HG03103 (cell line): Measurements from ENCODE around the gene PCDHB14.
"Not testable (repeated sequence)": the region's sequence is repeated elsewhere in the genome, so short reads cannot be mapped to it uniquely, and the experiment has no call there.

Source experiments
- ATAC-seq: cut with Tn5 transposase; IDR thresholded peaks from one replicate; pipeline ENCODE4 v1.9.1; 2021; ENCODE audit warnings: low read depth; ENCODE audit not compliant: unreplicated experiment

PCDHB14 gene

DNA sequence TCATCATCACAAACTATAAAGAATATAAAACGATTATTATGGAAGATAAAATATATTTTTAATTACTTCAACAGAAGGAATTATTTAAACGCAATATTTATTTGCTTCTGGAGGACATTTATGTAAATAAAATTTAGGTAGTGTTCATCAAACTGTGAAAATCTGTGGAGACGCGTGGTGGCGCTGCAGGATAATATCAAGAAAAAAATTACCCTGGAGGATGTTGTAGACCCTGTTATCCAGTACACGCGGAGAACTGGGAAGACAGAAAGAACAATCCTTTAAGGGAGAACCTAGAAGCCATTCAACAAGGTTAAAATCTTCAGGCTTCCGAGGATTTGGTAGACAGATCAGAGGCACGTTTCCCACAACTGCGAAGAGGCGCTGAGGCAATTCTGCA lies 14.7 kb upstream of the PCDHB14 start, which contains the start of gene PCDHB12:
PCDHB12 (plus strand) TSS at position 242 of the 400 bp plus-strand sequence. CDS start 189 bp downstream, outside the sequence.
- ATAC-seq: no peak

DNA sequence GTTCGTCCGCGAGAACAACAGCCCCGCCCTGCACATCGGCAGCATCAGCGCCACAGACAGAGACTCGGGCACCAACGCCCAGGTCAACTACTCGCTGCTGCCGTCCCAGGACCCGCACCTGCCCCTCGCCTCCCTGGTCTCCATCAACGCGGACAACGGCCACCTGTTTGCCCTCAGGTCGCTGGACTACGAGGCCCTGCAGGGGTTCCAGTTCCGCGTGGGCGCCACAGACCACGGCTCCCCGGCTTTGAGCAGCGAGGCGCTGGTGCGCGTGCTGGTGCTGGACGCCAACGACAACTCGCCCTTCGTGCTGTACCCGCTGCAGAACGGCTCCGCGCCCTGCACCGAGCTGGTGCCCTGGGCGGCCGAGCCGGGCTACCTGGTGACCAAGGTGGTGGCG lies 12.9 kb upstream of the PCDHB14 start:
- ATAC-seq: not testable (repeated sequence)

DNA sequence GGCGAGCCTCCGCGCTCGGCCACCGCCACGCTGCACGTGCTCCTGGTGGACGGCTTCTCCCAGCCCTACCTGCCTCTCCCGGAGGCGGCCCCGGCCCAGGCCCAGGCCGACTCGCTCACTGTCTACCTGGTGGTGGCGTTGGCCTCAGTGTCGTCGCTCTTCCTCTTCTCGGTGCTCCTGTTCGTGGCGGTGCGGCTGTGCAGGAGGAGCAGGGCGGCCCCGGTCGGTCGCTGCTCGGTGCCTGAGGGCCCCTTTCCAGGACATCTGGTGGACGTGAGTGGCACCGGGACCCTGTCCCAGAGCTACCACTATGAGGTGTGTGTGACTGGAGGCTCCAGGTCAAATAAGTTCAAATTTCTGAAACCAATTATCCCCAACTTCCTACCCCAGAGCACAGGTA lies 12.3 kb upstream of the PCDHB14 start:
- not testable (repeated sequence) for ATAC-seq

DNA sequence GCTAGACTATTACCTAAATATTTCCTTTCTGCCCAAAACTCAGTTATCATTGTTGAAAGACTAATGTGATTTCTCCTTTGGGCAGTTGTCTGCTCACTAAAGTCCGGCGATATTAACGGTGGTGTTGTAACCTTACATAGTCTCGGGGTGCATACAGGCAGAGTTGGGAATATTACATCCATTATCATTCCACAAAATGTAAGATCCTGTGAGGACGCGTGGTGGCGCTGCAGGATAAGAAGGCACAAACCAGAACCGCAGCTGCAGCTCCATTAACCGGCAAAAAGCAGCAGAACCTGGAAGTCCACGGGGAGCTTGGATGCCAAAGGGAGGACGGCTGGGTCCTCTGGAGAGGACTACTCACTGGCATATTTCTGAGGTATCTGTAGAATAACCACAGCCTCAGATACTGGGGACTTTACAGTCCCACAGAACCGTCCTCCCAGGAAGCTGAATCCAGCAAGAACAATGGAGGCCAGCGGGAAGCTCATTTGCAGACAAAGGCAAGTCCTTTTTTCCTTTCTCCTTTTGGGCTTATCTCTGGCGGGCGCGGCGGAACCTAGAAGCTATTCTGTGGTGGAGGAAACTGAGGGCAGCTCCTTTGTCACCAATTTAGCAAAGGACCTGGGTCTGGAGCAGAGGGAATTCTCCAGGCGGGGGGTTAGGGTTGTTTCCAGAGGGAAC lies 9.3 kb upstream of the PCDHB14 start, which contains the start of gene PCDHB13:
PCDHB13 (plus strand) TSS at position 264 of the 684 bp plus-strand sequence; CDS start at position 469, 205 bp downstream.
- not testable (repeated sequence) for ATAC-seq

DNA sequence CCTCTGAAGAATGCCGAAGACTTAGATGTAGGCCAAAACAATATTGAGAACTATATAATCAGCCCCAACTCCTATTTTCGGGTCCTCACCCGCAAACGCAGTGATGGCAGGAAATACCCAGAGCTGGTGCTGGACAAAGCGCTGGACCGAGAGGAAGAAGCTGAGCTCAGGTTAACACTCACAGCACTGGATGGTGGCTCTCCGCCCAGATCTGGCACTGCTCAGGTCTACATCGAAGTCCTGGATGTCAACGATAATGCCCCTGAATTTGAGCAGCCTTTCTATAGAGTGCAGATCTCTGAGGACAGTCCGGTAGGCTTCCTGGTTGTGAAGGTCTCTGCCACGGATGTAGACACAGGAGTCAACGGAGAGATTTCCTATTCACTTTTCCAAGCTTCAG lies 8.6 kb upstream of the PCDHB14 start:
- ATAC-seq: not testable (repeated sequence)

DNA sequence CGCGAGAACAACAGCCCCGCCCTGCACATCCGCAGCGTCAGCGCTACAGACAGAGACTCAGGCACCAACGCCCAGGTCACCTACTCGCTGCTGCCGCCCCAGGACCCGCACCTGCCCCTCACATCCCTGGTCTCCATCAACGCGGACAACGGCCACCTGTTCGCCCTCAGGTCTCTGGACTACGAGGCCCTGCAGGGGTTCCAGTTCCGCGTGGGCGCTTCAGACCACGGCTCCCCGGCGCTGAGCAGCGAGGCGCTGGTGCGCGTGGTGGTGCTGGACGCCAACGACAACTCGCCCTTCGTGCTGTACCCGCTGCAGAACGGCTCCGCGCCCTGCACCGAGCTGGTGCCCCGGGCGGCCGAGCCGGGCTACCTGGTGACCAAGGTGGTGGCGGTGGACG lies 7.6 kb upstream of the PCDHB14 start:
- ATAC-seq: not testable (repeated sequence)

DNA sequence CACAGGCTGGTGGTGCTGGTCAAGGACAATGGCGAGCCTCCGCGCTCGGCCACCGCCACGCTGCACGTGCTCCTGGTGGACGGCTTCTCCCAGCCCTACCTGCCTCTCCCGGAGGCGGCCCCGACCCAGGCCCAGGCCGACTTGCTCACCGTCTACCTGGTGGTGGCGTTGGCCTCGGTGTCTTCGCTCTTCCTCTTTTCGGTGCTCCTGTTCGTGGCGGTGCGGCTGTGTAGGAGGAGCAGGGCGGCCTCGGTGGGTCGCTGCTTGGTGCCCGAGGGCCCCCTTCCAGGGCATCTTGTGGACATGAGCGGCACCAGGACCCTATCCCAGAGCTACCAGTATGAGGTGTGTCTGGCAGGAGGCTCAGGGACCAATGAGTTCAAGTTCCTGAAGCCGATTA lies 7.1 kb upstream of the PCDHB14 start:
- not testable (repeated sequence) for ATAC-seq

DNA sequence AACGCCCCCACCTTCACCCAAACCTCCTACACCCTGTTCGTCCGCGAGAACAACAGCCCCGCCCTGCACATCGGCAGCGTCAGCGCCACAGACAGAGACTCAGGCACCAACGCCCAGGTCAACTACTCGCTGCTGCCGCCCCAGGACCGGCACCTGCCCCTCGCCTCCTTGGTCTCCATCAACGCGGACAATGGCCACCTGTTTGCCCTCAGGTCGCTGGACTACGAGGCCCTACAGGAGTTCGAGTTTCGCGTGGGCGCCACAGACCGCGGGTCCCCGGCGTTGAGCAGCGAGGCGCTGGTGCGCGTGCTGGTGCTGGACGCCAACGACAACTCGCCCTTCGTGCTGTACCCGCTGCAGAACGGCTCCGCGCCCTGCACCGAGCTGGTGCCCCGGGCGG lies 1.7 kb downstream of the PCDHB14 start:
- ATAC-seq: not testable (repeated sequence)

DNA sequence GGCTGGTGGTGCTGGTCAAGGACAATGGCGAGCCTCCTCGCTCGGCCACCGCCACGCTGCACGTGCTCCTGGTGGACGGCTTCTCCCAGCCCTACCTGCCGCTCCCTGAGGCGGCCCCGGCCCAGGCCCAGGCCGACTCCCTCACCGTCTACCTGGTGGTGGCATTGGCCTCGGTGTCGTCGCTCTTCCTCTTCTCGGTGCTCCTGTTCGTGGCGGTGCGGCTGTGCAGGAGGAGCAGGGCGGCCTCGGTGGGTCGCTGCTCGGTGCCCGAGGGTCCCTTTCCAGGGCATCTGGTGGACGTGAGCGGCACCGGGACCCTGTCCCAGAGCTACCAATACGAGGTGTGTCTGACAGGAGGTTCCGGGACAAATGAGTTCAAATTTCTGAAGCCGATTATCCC lies 2.3 kb downstream of the PCDHB14 start:
- ATAC-seq: not testable (repeated sequence)

DNA sequence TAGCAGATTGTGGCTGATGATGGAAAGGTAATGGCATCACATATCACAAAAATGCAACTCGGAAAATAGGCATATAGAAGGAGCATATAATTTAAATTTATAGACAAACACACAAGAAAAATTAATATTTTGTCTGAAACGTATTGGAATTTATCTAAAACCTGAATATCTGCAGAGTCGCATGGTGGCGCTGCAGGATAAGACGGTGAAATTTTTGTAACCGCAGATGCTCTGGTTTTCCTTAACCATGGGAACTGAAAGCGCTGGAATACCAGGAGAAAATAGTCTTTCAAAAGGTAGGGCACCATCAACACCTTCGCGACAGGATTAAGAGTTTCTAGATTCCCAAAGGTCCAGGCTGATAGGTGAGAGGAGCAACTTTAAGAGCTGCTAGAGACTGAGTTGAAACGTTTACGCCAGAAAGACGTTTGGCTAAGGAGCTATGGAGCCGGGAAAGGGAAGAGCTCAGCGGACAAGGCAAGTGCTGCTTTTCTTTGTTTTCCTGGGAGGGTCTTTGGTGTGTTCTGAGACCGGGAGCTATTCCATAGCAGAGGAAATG lies 11.0 kb downstream of the PCDHB14 start:
- ATAC-seq: no peak

DNA sequence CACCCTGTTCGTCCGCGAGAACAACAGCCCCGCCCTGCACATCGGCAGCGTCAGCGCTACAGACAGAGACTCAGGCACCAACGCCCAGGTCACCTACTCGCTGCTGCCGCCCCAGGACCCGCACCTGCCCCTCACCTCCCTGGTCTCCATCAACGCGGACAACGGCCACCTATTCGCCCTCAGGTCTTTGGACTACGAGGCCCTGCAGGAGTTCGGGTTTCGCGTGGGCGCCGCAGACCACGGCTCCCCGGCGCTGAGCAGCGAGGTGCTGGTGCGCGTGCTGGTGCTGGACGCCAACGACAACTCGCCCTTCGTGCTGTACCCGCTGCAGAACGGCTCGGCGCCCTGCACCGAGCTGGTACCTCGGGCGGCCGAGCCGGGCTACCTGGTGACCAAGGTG lies 12.8 kb downstream of the PCDHB14 start:
- ATAC-seq: not testable (repeated sequence)

DNA sequence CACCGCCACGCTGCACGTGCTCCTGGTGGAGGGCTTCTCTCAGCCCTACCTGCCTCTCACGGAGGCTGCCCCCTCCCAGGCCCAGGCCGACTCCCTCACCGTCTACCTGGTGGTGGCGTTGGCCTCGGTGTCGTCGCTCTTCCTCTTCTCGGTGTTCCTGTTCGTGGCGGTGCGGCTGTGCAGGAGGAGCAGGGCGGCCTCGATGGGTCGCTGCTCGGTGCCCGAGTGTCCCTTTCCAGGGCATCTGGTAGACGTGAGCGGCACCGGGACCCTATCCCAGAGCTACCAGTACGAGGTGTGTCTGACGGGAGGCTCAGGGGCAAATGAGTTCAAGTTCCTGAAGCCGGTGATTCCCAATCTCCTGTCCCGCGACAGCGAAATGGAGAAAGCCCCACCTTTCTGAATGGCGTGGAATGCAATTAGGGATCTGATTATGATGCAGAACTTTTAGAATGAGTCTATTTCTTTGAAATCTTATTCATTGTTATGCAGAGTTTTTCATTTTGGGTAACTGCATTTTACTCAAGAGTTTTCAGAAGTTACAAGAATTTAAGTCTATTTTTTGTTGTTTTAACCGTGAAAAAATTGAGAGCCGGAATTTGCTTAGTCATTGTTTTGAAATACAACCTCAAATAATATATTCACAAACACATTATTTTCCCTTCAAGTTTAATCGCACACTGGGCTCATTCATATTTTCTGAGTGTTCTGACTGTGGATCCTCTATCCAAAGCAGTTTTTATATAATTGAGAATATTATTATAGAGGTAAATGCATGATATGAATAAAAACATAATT lies 13.6 kb downstream of the PCDHB14 start:
- ATAC-seq: no peak

DNA sequence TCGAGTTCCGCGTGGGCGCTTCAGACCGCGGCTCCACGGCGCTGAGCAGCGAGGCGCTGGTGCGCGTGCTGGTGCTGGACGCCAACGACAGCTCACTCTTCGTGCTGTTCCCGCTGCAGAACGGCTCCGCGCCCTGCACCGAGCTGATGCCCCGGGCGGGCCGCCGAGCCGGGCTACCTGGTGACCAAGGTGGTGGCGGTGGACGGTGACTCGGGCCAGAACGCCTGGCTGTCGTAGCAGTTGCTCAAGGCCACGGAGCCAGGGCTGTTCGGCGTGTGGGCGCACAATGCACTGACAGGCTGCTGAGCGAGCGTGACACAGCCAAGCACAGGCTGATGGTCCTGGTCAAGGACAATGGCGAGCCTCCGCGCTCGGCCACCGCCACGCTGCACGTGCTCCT lies 18.4 kb downstream of the PCDHB14 start:
- no peak for ATAC-seq

DNA sequence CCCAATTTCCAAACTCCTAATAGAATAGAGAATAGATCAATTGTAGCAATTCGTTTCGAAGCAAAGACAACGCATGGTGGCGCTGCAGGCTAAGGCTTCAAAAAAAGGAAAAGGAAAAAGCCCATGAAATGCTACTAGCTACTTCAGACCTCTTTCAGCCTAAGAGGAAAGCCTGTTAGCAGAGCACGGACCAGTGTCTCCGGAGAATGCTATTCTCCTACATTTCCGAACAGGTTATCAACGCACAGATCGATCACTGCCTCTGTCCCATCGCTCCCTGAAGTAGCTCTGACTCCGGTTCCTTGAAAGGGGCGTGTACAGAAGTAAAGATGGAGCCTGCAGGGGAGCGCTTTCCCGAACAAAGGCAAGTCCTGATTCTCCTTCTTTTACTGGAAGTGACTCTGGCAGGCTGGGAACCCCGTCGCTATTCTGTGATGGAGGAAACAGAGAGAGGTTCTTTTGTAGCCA lies 22.1 kb downstream of the PCDHB14 start, which contains the start of gene PCDHB15:
PCDHB15 (plus strand) TSS at position 146 of the 468 bp plus-strand sequence; CDS start at position 330, 184 bp downstream.
- ATAC-seq: no peak

DNA sequence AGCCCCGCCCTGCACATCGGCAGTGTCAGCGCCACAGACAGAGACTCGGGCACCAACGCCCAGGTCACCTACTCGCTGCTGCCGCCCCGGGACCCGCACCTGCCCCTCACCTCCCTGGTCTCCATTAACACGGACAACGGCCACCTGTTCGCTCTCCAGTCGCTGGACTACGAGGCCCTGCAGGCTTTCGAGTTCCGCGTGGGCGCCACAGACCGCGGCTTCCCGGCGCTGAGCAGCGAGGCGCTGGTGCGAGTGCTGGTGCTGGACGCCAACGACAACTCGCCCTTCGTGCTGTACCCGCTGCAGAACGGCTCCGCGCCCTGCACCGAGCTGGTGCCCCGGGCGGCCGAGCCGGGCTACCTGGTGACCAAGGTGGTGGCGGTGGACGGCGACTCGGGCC lies 23.8 kb downstream of the PCDHB14 start:
- not testable (repeated sequence) for ATAC-seq

DNA sequence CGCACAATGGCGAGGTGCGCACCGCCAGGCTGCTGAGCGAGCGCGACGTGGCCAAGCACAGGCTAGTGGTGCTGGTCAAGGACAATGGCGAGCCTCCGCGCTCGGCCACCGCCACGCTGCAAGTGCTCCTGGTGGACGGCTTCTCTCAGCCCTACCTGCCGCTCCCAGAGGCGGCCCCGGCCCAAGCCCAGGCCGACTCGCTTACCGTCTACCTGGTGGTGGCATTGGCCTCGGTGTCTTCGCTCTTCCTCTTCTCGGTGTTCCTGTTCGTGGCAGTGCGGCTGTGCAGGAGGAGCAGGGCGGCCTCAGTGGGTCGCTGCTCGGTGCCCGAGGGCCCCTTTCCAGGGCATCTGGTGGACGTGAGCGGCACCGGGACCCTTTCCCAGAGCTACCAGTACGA lies 24.3 kb downstream of the PCDHB14 start:
- not testable (repeated sequence) for ATAC-seq

DNA sequence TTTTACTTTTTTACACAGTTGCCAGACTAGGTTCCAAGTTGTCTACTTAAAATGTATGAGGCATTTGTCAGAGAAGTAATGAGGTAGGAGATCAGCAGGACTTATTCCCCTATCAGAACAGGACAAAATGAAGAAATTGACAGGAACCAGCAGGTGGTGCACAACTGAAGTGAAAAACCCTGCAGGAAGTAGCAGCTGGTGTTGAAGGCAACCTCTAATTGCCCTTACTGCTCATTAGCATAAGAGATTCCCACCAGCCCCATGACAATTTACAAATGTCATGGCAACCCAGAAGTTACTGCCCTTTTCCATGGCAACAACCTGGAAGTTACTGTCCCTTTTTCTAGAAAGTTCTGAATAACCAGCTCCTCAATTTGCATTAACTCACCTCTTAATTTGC lies 27.4 kb downstream of the PCDHB14 start:
- ATAC-seq: no peak

DNA sequence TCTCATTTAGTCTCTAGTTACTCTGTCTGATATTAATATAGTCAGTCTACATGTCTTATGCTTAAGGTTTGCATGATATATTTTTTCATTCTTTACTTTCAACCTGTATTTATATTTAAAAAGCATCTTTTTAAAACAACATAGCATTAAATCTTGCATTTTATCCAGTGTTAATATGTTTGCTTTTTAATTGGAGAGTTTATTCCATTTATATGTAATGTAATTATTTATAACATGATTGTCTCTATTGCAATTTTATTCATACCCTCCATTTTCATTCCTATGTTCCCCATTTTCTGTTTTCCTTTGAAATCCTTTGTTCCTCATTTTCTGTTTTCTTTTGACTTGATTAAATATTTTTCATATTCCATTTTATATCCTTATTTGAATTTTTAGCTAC lies 35.3 kb downstream of the PCDHB14 start:
- no peak for ATAC-seq

DNA sequence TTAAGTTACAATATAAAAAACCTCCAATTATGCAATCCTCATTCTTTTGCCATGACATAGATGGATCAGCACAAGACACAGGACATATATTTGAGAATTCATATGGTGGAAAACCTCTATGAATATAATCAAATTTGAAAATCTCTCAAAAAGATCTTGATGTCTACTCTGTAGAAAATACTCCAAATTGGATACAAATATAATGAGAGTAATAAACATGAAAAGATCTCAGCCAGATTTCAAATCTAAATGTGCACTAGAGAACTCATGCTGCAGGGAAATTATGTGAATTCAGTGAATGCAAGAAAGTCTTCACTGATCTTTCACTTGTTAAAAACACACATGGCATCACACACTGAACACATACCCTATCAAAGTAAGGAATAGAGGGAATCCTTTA lies 35.8 kb downstream of the PCDHB14 start:
- no peak for ATAC-seq

DNA sequence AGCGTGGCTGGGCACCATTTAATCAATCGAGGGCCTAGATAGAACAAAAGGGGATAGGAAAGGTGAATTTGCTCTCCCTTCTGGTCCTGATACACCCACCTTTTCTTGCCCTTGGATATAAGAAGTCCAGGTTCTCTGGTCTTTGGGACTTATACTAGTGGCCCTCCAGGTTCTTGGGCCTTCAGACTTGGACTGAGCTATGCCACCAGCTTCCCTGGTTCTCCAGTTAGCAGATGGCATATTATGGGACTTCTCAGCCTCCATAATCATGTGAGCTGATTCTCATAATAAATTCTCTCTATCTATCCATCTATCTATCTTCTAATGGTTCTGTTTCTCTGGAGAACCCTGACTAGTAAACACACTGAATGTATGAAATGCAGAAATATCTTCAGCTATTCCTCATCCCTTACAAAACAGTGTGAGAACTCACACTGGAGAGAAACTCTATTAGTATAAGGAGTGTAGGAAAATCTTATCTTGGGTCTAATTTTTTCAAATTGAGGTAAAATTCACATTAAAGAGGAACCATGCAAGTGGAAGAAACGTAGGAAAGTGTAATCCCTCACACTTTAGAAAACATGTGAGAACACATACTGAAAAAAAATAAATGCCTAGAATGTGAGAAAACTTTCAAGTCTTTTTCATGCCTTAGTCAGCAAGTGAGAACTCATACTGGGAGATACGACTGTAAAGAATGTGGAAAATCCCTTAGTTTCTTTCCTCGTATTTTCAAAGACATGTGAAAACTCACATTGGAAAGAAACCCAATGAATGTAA lies 37.5 kb downstream of the PCDHB14 start:
- ATAC-seq: no peak

DNA sequence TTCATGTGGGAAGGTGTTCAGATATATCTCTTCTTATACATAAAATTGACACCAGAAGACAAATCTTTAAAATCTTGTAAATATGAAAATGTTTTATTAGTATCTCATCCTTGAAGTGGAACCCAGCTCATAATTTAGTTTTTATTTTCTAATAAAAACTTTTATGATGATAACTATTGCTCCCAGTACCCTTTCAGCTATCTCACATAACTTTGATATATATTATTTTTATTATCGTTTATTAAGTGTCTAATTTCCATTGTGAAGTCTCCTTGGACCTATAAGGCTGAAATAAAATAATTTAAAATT lies 38.0 kb downstream of the PCDHB14 start:
- ATAC-seq: no peak
